ENCODE data around the gene CDK5RAP1.

The CDK5RAP1 gene

GRCh38 chr20:33386673-33387072 is 14.6 kb downstream of the CDK5RAP1 start:
- no peak for DNase-seq (ENCODE audit: low read depth in 2 of 2)

GRCh38 chr20:33377366-33377765 is 24.0 kb downstream of the CDK5RAP1 start:
- no peak for DNase-seq (ENCODE audit: low read depth in 2 of 2)

DNA sequence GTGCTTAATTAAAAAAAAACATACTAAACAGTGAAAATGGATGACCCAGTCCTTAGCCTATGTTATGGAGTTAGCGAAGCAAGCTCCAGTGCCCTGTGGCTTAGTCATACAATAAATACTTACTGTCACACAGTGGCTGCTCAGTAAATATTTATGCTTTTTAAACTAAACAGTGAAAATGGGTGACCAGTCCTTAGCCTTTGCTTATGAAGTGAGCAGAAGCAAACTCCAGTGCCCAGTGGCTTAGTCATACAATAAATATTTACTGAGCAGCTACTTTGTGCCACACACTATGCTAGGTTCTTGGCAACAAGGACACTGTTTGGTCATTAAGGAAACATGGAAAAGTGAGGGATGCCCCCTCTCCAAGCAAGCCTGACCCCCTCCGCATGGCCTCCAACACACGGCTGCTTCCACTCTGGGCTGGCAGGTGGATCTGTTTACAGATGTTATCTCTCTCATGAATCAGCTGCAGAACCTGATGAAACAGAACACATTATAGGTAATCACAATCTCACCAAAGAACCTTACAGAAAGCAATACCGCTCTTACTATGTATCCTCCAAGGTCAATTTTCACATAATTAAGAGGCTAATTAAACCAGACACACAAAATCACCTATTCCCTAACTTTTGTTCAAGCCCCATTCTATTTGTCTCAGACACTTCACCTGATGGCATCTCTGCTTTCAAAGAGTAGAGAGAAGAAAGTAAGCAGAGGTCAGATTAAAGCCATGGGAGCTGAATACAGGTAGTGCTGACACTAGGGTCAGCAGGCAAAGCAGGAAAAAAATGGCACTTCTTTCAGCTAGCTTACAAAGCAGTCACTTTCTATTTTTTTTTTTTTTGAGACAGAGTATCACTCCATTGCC is 27.3 kb downstream of the CDK5RAP1 start:
- DNase-seq (ENCODE audit: low read depth in 2 of 2) = no peak

DNA sequence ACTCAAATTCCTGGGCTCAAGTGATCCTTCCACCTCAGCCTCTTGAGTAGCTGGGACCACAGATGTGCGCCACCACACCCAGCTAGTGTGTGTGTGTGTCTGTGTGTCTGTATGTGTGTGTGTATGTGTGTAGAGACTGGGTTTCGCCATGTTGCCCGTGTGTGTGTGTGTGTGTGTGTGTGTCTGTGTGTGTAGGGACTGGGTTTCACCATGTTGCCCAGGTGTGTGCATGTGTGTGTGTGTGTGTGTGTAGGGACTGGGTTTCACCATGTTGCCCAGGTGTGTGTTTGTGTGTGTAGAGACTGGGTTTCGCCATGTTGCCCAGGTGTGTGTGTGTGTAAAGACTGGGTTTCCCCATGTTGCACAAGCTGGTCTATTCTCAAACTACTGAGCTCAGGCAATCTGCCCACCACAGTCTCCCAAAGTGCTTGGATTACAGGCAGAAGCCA is 28.3 kb downstream of the CDK5RAP1 start:
- no peak for DNase-seq (ENCODE audit: low read depth in 2 of 2)

DNA sequence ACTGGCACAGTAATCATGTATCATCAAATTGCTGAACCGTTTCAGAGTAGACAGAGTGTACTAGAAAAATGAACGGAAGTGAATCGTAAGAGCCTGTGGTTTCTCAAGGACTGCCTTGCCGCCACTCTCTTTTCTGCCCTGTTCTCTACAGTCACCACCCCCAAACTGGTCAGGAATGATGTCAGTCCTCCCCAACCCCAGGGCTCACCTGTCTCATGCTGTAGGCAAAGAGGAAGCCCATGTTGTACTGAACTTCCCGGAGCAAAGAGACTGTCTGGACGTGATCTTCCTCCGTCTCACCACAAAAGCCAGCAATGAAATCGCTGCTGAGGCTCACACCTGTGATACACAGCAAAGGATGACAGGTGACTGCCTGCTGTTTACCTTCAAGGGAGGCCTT is 31.0 kb downstream of the CDK5RAP1 start:
- peak; percentile 2 to 22 for DNase-seq (ENCODE audit: low read depth in 2 of 2)

DNA sequence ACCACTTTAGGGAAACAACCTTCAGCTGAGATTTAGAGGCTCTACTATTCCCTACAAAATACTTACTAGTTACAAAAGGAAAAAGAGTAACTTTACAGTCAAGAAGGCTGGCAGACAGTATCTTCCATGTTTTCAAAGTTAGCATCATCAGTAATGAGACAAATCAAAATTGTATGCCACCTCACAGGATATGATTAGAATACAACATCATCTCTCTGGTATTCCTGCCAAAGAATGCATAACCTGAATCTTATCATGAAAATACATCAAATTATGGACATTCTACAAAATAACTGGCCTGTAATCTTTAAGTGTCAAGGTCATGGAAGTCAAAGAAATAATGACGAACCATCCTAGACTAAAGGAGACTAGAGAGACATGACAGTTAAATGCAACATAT is 38.4 kb downstream of the CDK5RAP1 start:
- no peak for DNase-seq (ENCODE audit: low read depth in 2 of 2)

GRCh38 chr20:33359399-33360261 is 41.7 kb downstream of the CDK5RAP1 start:
- no peak for DNase-seq (ENCODE audit: low read depth in 2 of 2)

DNA sequence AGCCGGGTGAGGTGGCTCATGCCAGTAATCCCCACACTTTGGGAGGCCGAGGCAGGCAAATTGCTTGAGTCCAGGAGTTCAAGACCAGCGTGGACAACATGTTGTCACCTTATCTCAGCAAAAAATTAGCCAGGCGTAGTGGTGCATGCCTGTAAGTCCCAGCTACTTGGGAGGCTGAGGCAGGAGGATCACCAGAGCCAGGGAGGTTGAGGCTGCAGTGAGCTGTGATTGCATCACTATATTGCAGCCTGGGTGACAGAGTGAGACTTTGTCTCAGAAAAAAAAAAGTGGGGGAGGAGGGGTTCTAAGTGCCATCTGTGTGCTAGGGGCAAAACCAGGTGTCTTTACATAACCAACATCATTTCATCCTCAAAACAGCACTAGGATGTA is 48.3 kb downstream of the CDK5RAP1 start:
- no peak for DNase-seq (ENCODE audit: low read depth in 2 of 2)

DNA sequence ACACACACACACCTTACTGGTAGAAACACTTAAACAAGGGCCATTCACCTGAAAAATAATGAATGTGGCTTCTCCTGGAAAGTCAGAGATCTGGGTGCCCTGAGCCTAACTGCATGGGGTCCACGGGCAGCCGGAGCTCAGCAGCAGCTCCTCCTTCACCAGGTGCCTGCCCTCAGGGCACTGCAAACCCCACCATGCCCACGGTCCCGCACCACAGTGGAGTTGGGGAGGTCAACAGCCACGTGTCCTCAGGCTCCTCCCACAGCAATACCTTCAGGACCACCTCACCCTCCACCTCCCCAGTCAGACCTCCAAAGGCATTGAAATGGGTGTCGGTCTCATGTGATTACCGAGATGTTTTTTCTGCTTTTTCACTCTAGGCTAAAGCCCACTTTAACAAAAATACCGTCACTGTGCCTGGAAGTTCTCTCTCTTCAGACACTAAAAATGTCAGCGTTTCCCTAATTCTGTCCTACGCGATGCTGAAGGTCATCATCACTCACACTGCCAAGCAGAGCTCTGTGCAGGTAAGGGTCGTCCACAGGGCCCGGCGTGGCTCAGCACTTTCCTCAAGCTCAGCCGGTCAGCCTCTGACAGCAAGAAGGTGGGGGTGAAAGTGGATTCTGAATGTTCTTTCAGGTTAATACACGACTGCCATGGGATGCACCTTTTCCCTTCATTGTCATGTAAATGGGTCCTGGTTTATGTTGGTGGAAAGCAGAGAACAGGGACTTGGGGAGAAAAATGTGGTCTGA is 48.9 kb downstream of the CDK5RAP1 start:
- DNase-seq (ENCODE audit: low read depth in 2 of 2) = no peak

GRCh38 chr20:33351696-33352095 is 49.6 kb downstream of the CDK5RAP1 start:
- no peak for DNase-seq (ENCODE audit: low read depth in 2 of 2)

GRCh38 chr20:33349493-33349892 is 51.8 kb downstream of the CDK5RAP1 start:
- DNase-seq (ENCODE audit: low read depth in 2 of 2) = no peak

DNA sequence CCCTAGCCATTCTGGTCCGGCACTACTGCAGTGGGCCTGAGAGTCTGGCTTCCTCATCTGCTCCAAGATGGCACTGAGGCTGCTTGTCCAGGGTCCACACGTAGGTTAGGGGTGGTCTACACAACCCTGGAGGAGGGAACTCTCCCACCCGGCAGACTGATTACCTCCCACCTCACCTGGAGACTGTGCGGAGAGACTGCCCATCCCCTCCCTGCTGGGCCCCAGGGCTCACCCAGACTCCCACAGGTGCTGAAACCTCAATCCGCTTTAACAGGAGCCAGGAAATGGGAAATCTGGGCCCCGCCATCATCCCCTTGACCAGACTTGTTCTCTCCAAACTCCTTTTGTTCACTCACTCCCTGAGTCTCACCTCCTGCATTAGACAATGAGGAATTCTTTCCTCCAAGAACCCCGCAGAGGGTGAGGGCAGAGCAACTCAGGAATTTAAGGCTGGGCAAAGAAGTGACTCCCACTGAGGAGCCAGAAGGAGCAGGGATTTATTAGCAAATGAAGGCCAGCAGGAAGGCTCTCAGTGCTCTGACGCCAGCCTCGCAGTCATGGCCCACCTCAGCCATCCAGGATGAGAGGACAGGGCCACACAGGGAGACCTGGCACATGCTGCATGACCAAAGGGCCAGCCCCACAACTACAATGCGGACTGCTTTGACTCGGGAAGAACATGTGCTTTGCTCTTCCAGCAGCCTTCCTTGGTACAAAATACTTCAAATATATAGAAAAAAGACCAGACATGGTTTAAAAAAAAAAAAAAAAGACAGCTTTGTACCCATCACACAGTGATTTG is 53.0 kb downstream of the CDK5RAP1 start:
- no peak for DNase-seq (ENCODE audit: low read depth in 2 of 2)

- DNase-seq (ENCODE audit: low read depth in 2 of 2) = no peak
These were observed 56.0 kb downstream of the CDK5RAP1 start for GRCh38 chr20:33345342-33345741.

GRCh38 chr20:33343521-33343920 is 57.8 kb downstream of the CDK5RAP1 start:
- no peak for DNase-seq (ENCODE audit: low read depth in 2 of 2)

DNA sequence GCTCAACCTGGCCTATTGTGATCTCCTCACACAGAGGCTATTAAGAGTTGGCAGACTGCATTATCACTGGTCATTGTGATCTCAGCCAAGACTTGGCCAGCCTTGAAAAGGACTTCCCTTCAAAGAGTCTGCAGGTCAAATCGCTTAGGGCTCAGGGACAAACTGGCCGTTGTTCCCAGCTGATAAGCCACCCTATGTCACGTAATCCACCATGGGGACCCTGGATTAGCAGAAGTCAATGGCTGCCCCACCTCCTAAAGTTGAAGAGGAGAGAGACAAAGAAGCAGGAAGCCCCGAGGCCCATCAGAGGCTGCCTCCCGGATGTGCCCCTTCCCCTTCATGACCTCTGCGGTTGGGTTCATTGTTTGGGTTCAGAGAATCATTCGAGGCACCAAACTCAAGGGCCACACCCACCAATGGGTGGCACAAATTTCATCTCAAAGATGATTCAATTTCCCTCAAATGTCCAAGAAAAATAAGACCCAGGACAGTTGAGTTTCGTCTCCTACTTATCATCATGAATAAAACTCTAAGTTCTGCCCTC is 61.7 kb downstream of the CDK5RAP1 start:
- no peak for DNase-seq (ENCODE audit: low read depth in 2 of 2)

GRCh38 chr20:33338467-33339258 is 62.7 kb downstream of the CDK5RAP1 start:
- no peak for DNase-seq (ENCODE audit: low read depth in 2 of 2)

DNA sequence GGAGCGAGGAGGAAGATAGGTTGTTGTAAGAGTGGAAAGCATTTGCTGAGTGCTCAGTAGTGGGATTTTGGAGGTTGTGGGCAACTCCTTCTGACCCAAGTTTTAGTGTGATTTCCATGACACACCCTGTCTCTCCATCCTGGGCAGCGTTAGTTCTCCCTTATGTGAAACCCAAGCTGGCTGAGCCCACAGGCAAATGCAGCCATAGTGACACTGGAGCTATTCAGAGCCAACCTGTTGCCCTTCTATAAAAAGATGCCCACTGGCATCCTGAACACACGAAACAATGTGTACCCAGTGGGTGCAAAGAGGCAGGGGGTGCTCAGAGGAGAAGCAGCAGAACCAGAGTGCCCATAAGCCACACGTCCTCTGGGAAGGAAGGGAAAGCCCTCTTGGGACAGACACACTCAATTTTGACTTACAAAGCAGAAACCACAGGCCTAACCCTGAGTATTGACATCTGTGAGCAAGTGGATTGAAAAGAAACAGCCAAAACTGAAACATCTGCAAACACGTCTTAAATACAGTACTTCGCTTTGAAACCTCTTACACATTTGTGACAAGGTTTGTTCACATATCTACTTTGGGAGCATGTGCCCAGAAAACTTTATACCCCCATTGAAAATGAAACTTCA is 63.7 kb downstream of the CDK5RAP1 start:
- no peak for DNase-seq (ENCODE audit: low read depth in 2 of 2)

DNA sequence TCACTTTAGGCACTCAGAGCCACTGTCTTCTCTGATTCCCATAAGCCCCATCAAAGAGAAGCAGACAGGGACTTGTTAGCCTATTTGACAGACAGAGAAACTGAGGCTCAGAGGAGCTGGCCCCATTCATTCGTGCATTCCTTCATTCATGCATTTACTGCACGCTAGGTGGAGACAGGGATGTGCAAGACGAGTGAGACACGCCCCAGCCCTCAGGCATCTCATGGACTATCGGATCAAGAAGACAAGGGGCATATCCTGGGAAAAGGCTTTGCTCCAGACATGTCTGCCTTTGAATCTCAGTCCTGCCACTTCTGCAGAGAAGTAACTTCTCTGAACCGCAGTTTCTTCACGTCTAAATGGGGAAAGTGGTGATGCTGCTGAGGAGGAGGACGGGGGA is 64.2 kb downstream of the CDK5RAP1 start:
- no peak for DNase-seq (ENCODE audit: low read depth in 2 of 2)

DNA sequence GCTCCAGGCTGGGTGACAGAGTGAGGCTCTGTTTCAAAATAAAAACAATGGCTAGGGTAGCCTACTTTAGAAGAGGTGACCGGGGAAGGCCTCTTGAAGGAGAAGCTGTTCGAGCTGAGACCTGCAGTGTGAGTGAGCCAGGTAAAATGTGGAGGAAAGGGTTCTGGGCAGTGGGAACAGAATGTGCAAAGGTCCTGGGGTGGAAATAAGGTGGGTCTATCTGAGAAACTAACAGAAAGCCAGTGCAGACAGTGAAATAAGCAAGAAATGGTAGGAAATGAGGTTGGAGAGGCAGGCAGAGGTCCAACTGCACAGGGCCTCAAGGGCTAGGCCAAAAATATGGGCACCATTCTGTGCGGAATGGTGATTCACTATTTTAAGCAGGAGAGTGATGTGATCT is 64.9 kb downstream of the CDK5RAP1 start:
- no peak for DNase-seq (ENCODE audit: low read depth in 2 of 2)

DNA sequence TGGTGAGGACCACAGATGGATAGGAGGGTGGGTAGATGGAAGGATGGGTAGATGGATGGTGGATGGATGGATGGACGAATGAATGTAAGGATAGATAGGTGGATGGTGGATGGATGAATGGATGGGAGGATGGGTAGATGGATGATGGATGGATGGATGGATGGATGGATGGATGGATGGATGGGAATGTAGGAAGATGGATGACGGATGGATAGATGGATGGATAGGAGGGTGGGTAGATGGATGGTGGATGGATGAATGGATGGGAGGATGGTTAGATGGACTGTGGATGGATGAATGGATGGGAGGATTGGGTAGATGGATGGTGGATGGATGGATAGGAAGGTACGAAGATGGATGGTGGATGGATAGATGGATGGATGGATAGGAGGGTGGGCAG is 67.2 kb downstream of the CDK5RAP1 start:
- DNase-seq (ENCODE audit: low read depth in 2 of 2) = no peak
